Measurements from ENCODE around the gene TMEM121. TPM values are rescaled to one million over a fixed set of nuclear protein-coding genes. Genes with fewer than 3 reads are reported as not detected.
"Not testable (repeated sequence)": the region's sequence is repeated elsewhere in the genome, so short reads cannot be mapped to it uniquely, and the experiment has no call there.

Gene TMEM121
- total RNA-seq, 1 donor from 2014 or later, result 9.9 TPM

DNA sequence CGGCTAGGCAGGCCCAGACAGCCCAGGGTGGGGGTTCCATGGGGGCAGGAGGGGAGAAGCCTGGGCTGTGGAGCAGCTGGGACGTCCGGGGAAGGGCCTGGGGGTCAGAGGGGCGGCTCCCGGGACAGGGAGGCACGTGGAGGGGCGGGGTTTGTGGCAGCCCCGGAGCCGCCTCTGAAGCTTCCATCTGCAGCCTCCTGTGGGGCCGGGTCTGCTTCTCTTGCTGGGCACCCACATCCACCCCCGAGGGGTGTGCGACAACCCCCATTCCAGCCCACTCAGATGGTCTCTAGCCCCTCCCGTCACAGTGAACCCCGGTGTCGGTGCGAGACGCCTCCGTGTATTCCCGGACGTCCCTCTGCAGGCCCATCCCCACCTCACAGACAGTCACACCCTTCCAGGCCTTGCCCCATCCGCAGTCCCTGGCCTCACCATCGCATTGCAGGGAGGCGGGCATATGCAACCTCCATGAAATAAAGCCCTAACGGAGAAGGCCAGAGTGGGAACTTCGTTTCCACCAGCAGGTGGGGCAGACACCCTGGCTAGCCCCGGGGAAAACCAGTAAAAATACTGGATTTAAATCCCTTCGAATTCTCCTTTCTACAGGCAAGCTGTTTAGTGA, 33.8 kb downstream of the TMEM121 start:
- H3K4me3 Mint-ChIP-seq; H3K27ac Mint-ChIP-seq; H3K36me3 Mint-ChIP-seq (ENCODE audit: low read depth); H3K27me3 Mint-ChIP-seq (ENCODE audit: insufficient read depth); H3K4me1 Mint-ChIP-seq (ENCODE audit: low read depth); DNase-seq (ENCODE audit: low spot score); intact Hi-C loops (cut with micrococcal nuclease): not testable (repeated sequence)
- H3K9me3 Mint-ChIP-seq, result peaks cover 15% of the 10 kb centered on the region

DNA sequence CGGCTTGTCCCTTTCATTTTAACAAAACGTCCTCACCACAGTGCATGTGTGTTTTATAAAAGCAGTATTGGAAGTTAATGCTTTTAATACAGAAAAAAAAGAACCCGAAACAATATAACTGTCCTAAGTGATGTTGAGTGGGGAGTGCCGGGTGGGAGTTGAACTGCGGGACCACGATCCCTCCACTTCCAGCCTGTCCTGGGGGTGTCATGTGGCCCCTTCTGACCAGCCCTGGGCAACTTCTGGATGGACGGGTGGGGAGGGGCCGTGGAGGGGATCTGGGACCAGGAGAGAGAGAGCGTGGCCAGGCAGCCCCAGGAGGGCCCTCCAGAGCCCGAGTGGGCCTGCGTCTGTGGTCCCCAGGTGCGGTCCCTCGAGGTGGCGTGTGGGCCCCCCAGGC, 35.0 kb downstream of the TMEM121 start:
- DNase-seq (ENCODE audit: low spot score); H3K27me3 Mint-ChIP-seq (ENCODE audit: insufficient read depth); H3K27ac Mint-ChIP-seq; H3K4me1 Mint-ChIP-seq (ENCODE audit: low read depth); intact Hi-C loops (cut with micrococcal nuclease); H3K4me3 Mint-ChIP-seq; H3K36me3 Mint-ChIP-seq (ENCODE audit: low read depth): not testable (repeated sequence)
- H3K9me3 Mint-ChIP-seq, result peaks cover 17% of the 10 kb centered on the region

GRCh38 chr14:105562713-105563346, 36.4 kb downstream of the TMEM121 start:
- intact Hi-C loops (cut with micrococcal nuclease), result no loop called here
- no peak for DNase-seq (ENCODE audit: low spot score)
- Mint-ChIP-seq H3K27ac (peak overlapping the region; percentile 82), H3K27me3 (ENCODE audit: insufficient read depth) (no peaks in the 10 kb centered on the region), H3K9me3 (peaks cover 17% of the 10 kb centered on the region), H3K4me3 (no peak overlapping the region), H3K36me3 (ENCODE audit: low read depth) (no peaks in the 10 kb centered on the region), H3K4me1 (ENCODE audit: low read depth) (no peaks in the 10 kb centered on the region)

GRCh38 chr14:105563347-105563737, 37.0 kb downstream of the TMEM121 start:
- H3K27ac Mint-ChIP-seq, result peak overlapping the region; percentile 82
- intact Hi-C loops (cut with micrococcal nuclease), result no loop called here

GRCh38 chr14:105564536-105564935, 38.2 kb downstream of the TMEM121 start:
- H3K9me3 Mint-ChIP-seq, result peaks cover 29% of the 10 kb centered on the region
- H3K27me3 Mint-ChIP-seq (ENCODE audit: insufficient read depth); H3K27ac Mint-ChIP-seq; intact Hi-C loops (cut with micrococcal nuclease); H3K4me1 Mint-ChIP-seq (ENCODE audit: low read depth); DNase-seq (ENCODE audit: low spot score); H3K36me3 Mint-ChIP-seq (ENCODE audit: low read depth); H3K4me3 Mint-ChIP-seq: not testable (repeated sequence)

More at GRCh38 chr14:105563347-105563737, 37.0 kb downstream of the TMEM121 start:
- H3K9me3 Mint-ChIP-seq, result peaks cover 21% of the 10 kb centered on the region
- DNase-seq (ENCODE audit: low spot score), result no peak
- no peaks in the 10 kb centered on the region for H3K27me3 Mint-ChIP-seq (ENCODE audit: insufficient read depth)
- H3K4me1 Mint-ChIP-seq (ENCODE audit: low read depth), result no peaks in the 10 kb centered on the region
- H3K4me3 Mint-ChIP-seq, result no peak overlapping the region
- H3K36me3 Mint-ChIP-seq (ENCODE audit: low read depth), result no peaks in the 10 kb centered on the region

DNA sequence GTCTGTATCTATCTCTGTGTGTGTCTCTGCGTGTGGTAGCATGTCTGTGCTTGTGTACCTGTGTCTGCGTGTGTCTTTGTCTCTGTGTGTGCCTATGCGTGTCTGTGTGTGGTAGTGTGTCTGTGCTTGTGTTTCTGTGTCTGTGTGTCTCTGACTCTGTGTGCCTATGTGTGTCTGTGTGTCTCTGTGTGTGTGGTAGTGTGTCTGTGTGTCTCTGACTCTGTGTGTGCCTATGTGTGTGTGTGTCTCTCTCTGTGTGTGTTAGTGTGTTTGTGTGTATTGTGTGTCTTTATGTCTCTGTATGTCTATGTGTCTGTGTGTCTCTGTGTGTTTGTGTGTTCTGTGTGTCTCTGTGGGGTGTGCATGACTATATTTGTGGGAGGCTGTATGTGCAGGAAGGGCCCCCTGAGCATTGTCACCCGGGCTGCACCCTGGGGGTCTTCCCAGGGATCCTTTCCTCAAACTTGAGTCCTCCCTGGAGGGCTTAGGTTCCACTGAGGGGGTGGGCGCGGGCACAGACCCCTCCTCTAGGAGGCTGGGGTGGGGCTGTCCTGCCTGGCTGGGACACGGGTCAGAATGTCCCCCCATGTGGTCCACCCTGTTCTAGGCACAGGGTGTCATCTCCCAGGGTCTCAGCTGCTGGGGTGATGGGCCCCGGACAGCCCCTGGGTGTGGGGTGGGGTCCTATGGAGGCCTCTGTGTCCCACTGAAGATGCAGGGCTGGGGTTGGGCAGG, 39.0 kb downstream of the TMEM121 start:
- H3K4me1 Mint-ChIP-seq (ENCODE audit: low read depth); intact Hi-C loops (cut with micrococcal nuclease); H3K36me3 Mint-ChIP-seq (ENCODE audit: low read depth); H3K27me3 Mint-ChIP-seq (ENCODE audit: insufficient read depth); DNase-seq (ENCODE audit: low spot score); H3K4me3 Mint-ChIP-seq: not testable (repeated sequence)
- H3K9me3 Mint-ChIP-seq, result peaks cover 37% of the 10 kb centered on the region
- H3K27ac Mint-ChIP-seq, result peak overlapping the region; percentile 17

DNA sequence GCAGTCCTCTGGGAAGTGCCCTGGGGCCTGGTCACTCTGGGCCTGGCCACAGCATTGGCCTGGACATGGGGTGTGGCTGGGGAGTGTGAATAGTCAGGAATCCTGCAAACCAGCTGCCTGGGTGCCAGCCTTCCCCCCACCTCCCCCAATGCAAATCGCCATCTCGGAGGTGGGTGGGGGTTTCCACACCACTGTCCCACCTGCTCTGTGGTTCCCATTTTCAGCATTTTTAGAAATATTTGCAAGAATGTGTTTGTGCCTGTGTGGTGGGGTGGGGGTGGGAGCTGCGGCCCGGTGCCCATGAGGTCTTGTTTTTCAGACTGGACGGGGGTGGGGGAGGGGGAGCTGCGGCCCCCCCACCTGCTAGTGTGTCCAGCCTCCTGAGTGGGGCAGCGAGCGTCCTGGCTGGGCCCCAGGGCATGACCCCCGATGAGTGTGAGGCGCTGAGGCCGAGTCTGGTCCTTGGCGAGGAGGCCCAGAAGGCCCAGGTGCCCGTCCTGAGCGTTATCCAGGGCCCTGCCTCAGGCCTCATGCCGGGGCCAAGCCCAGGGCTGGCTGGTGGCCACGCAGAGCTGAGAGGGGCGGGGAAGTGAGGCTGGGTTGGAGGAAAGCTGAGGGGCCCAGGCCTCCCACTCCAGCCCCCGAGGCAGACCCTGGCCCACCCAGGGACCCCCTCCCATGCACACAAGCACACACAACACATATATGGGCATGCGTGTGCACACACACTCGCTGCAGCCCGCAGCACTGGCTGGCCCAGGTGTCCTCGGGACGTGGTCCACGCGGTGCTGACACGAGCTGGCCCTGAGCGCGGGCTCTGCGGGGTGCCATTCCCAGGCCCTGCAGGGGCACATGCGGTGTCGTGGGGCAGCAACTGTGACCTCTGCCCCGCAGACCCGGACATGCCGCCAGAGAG, 40.1 kb downstream of the TMEM121 start:
- H3K36me3 Mint-ChIP-seq (ENCODE audit: low read depth); H3K4me3 Mint-ChIP-seq; intact Hi-C loops (cut with micrococcal nuclease); H3K27me3 Mint-ChIP-seq (ENCODE audit: insufficient read depth); H3K27ac Mint-ChIP-seq; DNase-seq (ENCODE audit: low spot score); H3K4me1 Mint-ChIP-seq (ENCODE audit: low read depth): not testable (repeated sequence)
- peaks cover 42% of the 10 kb centered on the region for H3K9me3 Mint-ChIP-seq

GRCh38 chr14:105567164-105568103, 41.1 kb downstream of the TMEM121 start:
- H3K4me3 Mint-ChIP-seq; H3K4me1 Mint-ChIP-seq (ENCODE audit: low read depth); H3K27me3 Mint-ChIP-seq (ENCODE audit: insufficient read depth); H3K27ac Mint-ChIP-seq; DNase-seq (ENCODE audit: low spot score); H3K36me3 Mint-ChIP-seq (ENCODE audit: low read depth); intact Hi-C loops (cut with micrococcal nuclease): not testable (repeated sequence)
- peaks cover 41% of the 10 kb centered on the region for H3K9me3 Mint-ChIP-seq

DNA sequence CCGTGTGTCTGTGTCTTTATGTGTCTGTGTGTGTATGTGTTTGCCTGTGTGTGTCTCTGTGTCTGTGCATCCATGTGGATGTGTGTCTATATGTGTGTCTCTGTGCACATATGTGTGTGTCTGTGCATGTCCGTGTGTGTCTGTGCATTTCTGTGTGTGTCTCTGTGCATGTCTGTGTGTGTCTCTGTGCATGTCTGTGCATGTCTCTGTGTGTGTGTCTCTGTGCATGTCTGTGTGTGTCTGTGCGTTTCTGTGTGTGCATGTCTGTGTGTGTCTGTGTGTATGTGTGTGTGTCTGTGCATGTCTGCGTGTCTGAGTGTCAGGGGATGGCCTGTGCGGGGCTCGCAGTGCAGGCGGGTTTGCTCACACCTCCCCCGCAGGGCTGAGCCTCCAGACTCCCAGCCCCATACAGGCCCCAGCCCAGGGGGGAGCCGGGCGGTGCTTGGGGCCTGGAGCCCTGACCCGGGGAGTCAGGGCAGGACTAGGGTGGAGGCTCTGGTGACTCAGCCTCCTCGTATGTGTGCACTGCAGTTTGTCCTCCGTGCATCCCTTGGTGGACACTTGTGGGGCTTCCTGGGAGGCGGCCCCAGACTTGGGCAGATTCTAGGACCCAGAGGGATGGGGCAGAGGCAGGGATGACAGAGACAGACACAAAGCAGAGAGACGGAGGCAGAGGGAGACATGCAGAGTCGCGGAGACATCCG, 41.9 kb downstream of the TMEM121 start:
- H3K4me1 Mint-ChIP-seq (ENCODE audit: low read depth), result not testable (repeated sequence)

DNA sequence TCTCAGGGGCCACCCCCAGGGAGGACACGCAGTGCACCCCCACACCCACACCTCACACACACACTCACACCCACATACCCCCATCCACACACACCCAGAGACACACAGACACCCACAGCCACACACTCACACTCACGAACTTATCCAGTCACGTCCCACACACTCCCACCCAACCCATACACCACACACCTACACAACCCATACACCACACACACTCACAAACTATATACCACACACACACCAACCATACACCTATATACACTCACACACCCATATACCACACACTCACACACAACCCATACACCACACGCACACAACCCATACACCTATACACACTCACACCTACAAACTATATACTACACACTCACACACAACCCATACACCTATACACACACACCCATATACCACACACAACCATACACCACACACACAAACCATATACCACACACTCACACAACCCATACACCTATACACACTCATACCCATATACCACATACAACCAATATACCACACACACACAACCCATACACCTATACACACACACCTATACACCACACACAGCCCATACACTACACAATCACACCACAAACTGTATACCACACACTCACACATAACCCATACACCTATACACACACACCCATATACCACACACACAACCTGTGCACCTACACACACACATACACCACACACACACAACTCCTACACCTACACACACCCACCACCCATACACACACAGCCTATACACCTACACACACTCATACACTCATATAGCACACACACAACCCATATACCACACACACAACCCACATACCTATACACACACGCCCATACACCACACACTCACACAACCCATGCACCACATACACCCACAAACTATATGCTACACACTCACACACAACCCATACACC, 42.7 kb downstream of the TMEM121 start:
- DNase-seq (ENCODE audit: low spot score), result no peak
- H3K27me3 Mint-ChIP-seq (ENCODE audit: insufficient read depth), result no peaks in the 10 kb centered on the region
- no peak overlapping the region for H3K27ac Mint-ChIP-seq
- H3K4me1 Mint-ChIP-seq (ENCODE audit: low read depth), result no peaks in the 10 kb centered on the region
- no peak overlapping the region for H3K4me3 Mint-ChIP-seq
- H3K36me3 Mint-ChIP-seq (ENCODE audit: low read depth), result no peaks in the 10 kb centered on the region
- intact Hi-C loops (cut with micrococcal nuclease), result no loop called here
- peaks cover 30% of the 10 kb centered on the region for H3K9me3 Mint-ChIP-seq

More for the DNA sequence above, 41.9 kb downstream of the TMEM121 start:
- DNase-seq (ENCODE audit: low spot score); H3K36me3 Mint-ChIP-seq (ENCODE audit: low read depth); H3K27ac Mint-ChIP-seq; intact Hi-C loops (cut with micrococcal nuclease); H3K27me3 Mint-ChIP-seq (ENCODE audit: insufficient read depth); H3K4me3 Mint-ChIP-seq: not testable (repeated sequence)
- H3K9me3 Mint-ChIP-seq, result peaks cover 32% of the 10 kb centered on the region

DNA sequence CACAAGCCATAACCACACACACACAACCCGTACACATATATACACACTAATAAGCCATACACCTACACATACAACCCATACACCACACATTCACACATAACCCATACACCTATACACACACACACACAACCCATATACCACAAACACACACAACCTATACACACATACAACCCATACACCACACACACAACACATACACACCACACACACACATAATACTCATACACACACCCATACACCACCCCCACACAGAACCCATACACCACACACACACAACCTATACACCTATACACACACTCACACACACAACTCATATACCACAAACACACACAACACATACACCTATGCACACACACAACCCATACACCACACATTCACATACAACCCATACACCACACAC, 44.1 kb downstream of the TMEM121 start:
- H3K36me3 Mint-ChIP-seq (ENCODE audit: low read depth), result no peaks in the 10 kb centered on the region
- H3K9me3 Mint-ChIP-seq, result peaks cover 26% of the 10 kb centered on the region
- no peak for DNase-seq (ENCODE audit: low spot score)
- H3K27me3 Mint-ChIP-seq (ENCODE audit: insufficient read depth), result no peaks in the 10 kb centered on the region
- H3K4me3 Mint-ChIP-seq, result no peak overlapping the region
- H3K27ac Mint-ChIP-seq, result no peak overlapping the region
- H3K4me1 Mint-ChIP-seq (ENCODE audit: low read depth), result no peaks in the 10 kb centered on the region
- intact Hi-C loops (cut with micrococcal nuclease), result no loop called here
